SHP77 (cell line): ENCODE data around the gene YJU2.
"Not testable (repeated sequence)": the region's sequence is repeated elsewhere in the genome, so short reads cannot be mapped to it uniquely, and the experiment has no call there.

ENCODE experiments used
- DNase-seq, 2 experiments: peaks; one replicate each; lab custom pipeline; 2025; lab: John Stamatoyannopoulos, UW

The YJU2 gene

GRCh38 chr19:4228765-4229178 lies 18.1 kb upstream of the YJU2 start:
- DNase-seq, result no peak

GRCh38 chr19:4229179-4229931 lies 17.5 kb upstream of the YJU2 start, which contains the start of gene EBI3:
EBI3 (plus strand) TSS chr19:4229523; CDS start chr19:4229551, 28 bp downstream.
- no peak for DNase-seq

GRCh38 chr19:4230237-4230636 lies 16.6 kb upstream of the YJU2 start:
- not testable (repeated sequence) for DNase-seq

GRCh38 chr19:4231521-4231920 lies 15.4 kb upstream of the YJU2 start:
- not testable (repeated sequence) for DNase-seq

- not testable (repeated sequence) for DNase-seq
Measured at GRCh38 chr19:4232139-4232538, 14.7 kb upstream of the YJU2 start.

- peak in 1 of 2 experiments; percentile 22 for DNase-seq
Measured at GRCh38 chr19:4232614-4233281, 14.1 kb upstream of the YJU2 start.

- peak in 1 of 2 experiments; percentile 38 for DNase-seq
Measured at GRCh38 chr19:4233282-4233853, 13.5 kb upstream of the YJU2 start.

- DNase-seq, result peak in 1 of 2 experiments; percentile 31
Measured at GRCh38 chr19:4234142-4234861, 12.6 kb upstream of the YJU2 start.

GRCh38 chr19:4234862-4235201 lies 12.0 kb upstream of the YJU2 start:
- peak in 1 of 2 experiments; percentile 23 for DNase-seq

- DNase-seq, result not testable (repeated sequence)
Measured at GRCh38 chr19:4237510-4237909, 9.4 kb upstream of the YJU2 start.

- DNase-seq, result no peak
Measured at GRCh38 chr19:4238831-4239230, 8.0 kb upstream of the YJU2 start.

GRCh38 chr19:4241824-4242430 lies 5.0 kb upstream of the YJU2 start:
- no peak for DNase-seq

GRCh38 chr19:4245938-4246337 lies 942 bp upstream of the YJU2 start:
- not testable (repeated sequence) for DNase-seq

GRCh38 chr19:4256563-4256962 lies 9.7 kb downstream of the YJU2 start:
- DNase-seq, result no peak

GRCh38 chr19:4257025-4257424 lies 10.1 kb downstream of the YJU2 start:
- DNase-seq, result no peak

- DNase-seq, result no peak
Measured at GRCh38 chr19:4258181-4258580, 11.3 kb downstream of the YJU2 start.

GRCh38 chr19:4260613-4261191 lies 13.8 kb downstream of the YJU2 start:
- no peak for DNase-seq

GRCh38 chr19:4264812-4265211 lies 17.9 kb downstream of the YJU2 start:
- DNase-seq, result no peak

GRCh38 chr19:4266253-4267000 lies 19.5 kb downstream of the YJU2 start:
- DNase-seq, result no peak

- DNase-seq, result peak; percentile 26 to 55
Measured at GRCh38 chr19:4267101-4267900, 20.4 kb downstream of the YJU2 start.
